RKO (cell line): ENCODE results near the gene TTC23L.
"Not testable (repeated sequence)": the region's sequence is repeated elsewhere in the genome, so short reads cannot be mapped to it uniquely, and the experiment has no call there.

Source experiments
- DNase-seq: peaks from one replicate; pipeline ENCODE4 v3.0.0-alpha.2; 2016; ENCODE audit warnings: low spot score

Gene TTC23L

GRCh38 chr5:34876275-34876674, 37.3 kb downstream of the TTC23L start:
- DNase-seq: no peak

GRCh38 chr5:34881246-34881645, 42.3 kb downstream of the TTC23L start:
- no peak for DNase-seq

GRCh38 chr5:34886392-34887119, 47.6 kb downstream of the TTC23L start:
- no peak for DNase-seq

- DNase-seq: no peak
These were observed 50.4 kb downstream of the TTC23L start for GRCh38 chr5:34889394-34889793.

- no peak for DNase-seq
These were observed 53.0 kb downstream of the TTC23L start for GRCh38 chr5:34891981-34892380.

- DNase-seq: no peak
These were observed 53.5 kb downstream of the TTC23L start for GRCh38 chr5:34892414-34892813.

GRCh38 chr5:34894716-34895115, 55.8 kb downstream of the TTC23L start:
- no peak for DNase-seq

- no peak for DNase-seq
These were observed 56.9 kb downstream of the TTC23L start for GRCh38 chr5:34895641-34896419.

- no peak for DNase-seq
These were observed 58.7 kb downstream of the TTC23L start for GRCh38 chr5:34897646-34898045.

- peak; percentile 76 for DNase-seq
These were observed 59.4 kb downstream of the TTC23L start for GRCh38 chr5:34898258-34898895.

- DNase-seq: no peak
These were observed 60.1 kb downstream of the TTC23L start for GRCh38 chr5:34899066-34899465.

GRCh38 chr5:34900652-34901051, 61.7 kb downstream of the TTC23L start:
- no peak for DNase-seq

GRCh38 chr5:34903260-34903659, 64.3 kb downstream of the TTC23L start:
- DNase-seq: no peak

- DNase-seq: no peak
These were observed 66.6 kb downstream of the TTC23L start for GRCh38 chr5:34905564-34905963.

- no peak for DNase-seq
These were observed 74.1 kb downstream of the TTC23L start for GRCh38 chr5:34913072-34913471.

- peak; percentile 67 for DNase-seq
These were observed 75.7 kb downstream of the TTC23L start for GRCh38 chr5:34914671-34915138.

- peak; percentile 97 for DNase-seq
These were observed 76.3 kb downstream of the TTC23L start, which contains the start of the genes BRIX1 and RAD1 for GRCh38 chr5:34915139-34915855. Gene BRIX1 (plus strand): TSS chr5:34915711. CDS start chr5:34915739, 28 bp downstream. Gene RAD1 (minus strand): TSS chr5:34915504. CDS start chr5:34914892, 612 bp downstream.

- peak; percentile 21 for DNase-seq
These were observed 76.9 kb downstream of the TTC23L start for GRCh38 chr5:34915856-34916192.

- DNase-seq: peak; percentile 30
These were observed 77.6 kb downstream of the TTC23L start for GRCh38 chr5:34916518-34916917.

GRCh38 chr5:34918025-34918424, 79.1 kb downstream of the TTC23L start:
- peak; percentile 40 for DNase-seq

- DNase-seq: no peak
These were observed 80.1 kb downstream of the TTC23L start for GRCh38 chr5:34919077-34919476.

- not testable (repeated sequence) for DNase-seq
These were observed 84.3 kb downstream of the TTC23L start for GRCh38 chr5:34923256-34923655.
